ENCODE data around the gene FMR1.

- TF ChIP-seq, protein P1, sequence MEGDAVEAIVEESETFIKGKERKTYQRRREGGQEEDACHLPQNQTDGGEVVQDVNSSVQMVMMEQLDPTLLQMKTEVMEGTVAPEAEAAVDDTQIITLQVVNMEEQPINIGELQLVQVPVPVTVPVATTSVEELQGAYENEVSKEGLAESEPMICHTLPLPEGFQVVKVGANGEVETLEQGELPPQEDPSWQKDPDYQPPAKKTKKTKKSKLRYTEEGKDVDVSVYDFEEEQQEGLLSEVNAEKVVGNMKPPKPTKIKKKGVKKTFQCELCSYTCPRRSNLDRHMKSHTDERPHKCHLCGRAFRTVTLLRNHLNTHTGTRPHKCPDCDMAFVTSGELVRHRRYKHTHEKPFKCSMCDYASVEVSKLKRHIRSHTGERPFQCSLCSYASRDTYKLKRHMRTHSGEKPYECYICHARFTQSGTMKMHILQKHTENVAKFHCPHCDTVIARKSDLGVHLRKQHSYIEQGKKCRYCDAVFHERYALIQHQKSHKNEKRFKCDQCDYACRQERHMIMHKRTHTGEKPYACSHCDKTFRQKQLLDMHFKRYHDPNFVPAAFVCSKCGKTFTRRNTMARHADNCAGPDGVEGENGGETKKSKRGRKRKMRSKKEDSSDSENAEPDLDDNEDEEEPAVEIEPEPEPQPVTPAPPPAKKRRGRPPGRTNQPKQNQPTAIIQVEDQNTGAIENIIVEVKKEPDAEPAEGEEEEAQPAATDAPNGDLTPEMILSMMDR (IDR thresholded peaks at IDR 0.05 in 4 of 5, conservative IDR thresholded peaks at IDR 0.05 in 1 of 5), result no peak
- no peak for TF ChIP-seq POLR2A (IDR thresholded peaks at IDR 0.05)
These were observed 34.0 kb upstream of the FMR1 start for GRCh38 chrX:147877726-147878125.

Data from gastrocnemius medialis (tissue), 4 donors.